Measurements from ENCODE around the gene GABARAPL1.
"Not testable (repeated sequence)": the region's sequence is repeated elsewhere in the genome, so short reads cannot be mapped to it uniquely, and the experiment has no call there.

The GABARAPL1 gene

DNA sequence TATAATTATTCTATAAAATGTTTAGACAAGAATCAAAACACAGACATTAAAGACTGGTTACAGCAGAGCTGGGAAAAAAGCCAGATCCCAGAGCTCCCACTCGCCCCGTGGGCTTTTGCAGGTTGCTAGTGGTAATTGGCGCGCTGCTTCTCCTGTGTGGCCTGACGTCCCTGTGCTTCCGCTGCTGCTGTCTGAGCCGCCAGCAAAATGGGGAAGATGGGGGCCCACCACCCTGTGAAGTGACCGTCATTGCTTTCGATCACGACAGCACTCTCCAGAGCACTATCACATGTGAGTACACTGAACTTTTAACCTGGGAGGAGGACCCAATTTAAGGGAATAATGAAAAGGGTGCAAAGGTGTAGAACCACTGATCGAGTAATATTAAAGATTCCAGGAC is 26.4 kb upstream of the GABARAPL1 start:
- TF ChIP-seq ZNF274 (IDR thresholded peaks at IDR 0.05; ENCODE audit: low read depth, low read length): no peak
- no peak overlapping the region for H3K4me3 ChIP-seq (ENCODE audit: low read length)

DNA sequence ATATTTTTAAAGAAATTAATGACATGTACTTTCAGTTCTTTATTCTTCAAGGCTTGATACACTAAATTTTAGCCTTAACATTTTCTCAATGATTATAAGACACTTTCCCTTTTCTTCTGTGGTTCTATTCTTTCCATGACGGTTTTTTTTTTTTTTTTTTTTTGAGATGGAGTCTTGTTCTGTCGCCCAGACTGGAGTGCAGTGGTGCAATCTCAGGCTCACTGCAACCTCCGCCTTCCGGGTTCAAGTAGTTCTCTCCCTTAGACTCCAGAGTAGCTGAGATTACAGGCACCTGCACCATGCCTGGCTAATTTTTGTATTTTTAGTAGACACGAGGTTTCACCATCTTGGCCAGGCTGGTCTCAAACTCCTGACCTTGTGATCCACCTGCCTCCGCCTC is 25.7 kb upstream of the GABARAPL1 start:
- H3K4me3 ChIP-seq (ENCODE audit: low read length): not testable (repeated sequence)

DNA sequence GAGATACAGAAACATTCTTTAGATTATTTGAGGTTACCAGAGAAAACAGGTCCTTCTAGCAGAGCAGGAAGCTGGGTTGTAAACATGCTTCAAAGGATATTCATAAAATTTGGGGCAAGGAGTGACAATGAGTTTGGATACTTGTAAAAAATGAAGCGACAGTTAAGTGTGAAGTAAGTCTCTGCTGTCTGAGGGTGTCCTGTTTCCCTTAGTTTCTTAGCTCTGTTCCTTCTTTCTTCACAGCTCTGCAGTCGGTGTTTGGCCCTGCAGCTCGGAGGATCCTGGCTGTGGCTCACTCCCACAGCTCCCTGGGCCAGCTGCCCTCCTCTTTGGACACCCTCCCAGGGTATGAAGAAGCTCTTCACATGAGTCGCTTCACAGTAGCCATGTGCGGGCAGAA is 23.0 kb upstream of the GABARAPL1 start:
- TF ChIP-seq ZNF274 (IDR thresholded peaks at IDR 0.05; ENCODE audit: low read depth, low read length): no peak
- H3K4me3 ChIP-seq (ENCODE audit: low read length): no peak overlapping the region

DNA sequence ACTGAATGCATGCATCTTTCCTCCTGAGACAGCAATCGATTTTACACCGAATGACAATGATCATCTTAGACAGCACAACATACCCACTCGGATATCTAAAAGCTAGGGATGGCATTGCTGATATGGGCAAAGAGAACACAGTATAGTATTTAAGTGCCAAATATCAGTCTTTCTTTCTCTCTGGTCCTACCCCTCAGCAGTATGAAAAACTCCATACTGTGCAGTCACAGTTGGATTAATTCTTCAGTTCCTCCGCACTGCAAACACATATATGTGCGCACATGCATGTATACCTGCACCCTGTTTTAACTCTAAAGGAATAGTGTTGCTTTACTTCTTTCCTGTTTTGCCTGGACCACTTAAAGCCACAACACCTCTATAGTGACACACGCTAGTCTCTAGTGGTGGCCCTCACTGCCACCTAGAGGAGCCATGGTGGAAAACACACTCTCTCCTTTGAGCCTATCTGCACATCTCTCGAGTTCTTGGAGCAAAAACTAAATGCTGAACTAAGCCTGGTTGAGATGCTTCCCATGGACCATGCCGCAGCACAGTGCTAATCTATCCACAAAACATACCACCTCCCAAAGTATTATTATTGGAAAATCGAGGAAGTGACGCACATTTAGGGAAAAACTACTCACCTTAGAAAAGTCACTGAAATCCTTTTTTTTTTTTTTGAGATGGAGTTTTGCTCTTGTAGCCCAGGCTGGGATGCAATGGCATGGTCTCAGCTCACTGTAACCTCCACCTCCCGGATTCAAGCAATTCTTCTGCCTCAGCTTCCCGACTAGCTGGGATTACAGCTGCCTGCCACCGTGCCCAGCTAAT is 21.9 kb upstream of the GABARAPL1 start:
- no peak for TF ChIP-seq ZNF274 (IDR thresholded peaks at IDR 0.05; ENCODE audit: low read depth, low read length)
- no peak overlapping the region for H3K4me3 ChIP-seq (ENCODE audit: low read length)

DNA sequence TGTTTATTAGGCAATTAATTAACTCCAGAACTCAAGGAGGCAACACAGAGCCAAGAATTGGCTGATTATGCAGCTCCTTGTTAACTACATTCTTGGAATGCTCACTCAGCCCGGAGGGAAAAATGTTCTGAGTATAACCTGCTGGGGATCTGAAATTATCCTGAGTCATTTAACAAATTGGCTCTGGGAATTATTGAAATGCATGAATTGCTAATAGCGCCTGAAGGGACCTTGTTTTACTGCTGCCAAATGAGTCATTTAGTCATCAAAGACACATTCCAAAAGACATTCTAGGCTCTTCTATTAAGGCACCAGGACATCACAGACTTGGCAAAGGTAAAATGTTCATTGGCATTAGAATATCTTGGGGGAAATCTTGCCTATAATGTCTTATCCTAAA is 20.8 kb upstream of the GABARAPL1 start:
- TF ChIP-seq ZNF274 (IDR thresholded peaks at IDR 0.05; ENCODE audit: low read depth, low read length): no peak
- H3K4me3 ChIP-seq (ENCODE audit: low read length): no peak overlapping the region

DNA sequence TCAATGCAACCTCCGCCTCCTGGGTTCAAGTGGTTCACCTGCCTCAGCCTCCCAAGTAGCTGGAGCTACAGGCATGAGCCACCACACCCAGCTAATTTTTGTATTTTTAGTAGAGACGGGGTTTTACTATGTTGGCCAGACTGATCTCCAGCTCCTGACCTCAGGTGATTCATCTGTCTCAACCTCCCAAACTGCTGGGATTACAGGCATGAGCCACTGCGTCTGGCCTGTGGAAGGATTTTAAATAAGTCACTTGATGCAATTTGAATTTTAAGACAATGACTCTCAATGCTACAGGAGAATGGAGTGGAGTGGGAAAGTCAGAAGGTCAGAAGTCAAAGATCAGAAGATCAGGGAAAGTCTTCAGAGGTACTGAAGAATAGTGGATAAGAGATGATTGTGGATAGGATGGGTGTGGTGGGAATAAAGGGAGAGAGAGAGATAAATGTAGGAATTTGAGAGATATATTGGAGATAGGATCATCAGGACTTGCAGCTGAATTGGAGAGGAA is 18.5 kb upstream of the GABARAPL1 start:
- no peak overlapping the region for H3K4me3 ChIP-seq (ENCODE audit: low read length)
- no peak for TF ChIP-seq ZNF274 (IDR thresholded peaks at IDR 0.05; ENCODE audit: low read depth, low read length)

DNA sequence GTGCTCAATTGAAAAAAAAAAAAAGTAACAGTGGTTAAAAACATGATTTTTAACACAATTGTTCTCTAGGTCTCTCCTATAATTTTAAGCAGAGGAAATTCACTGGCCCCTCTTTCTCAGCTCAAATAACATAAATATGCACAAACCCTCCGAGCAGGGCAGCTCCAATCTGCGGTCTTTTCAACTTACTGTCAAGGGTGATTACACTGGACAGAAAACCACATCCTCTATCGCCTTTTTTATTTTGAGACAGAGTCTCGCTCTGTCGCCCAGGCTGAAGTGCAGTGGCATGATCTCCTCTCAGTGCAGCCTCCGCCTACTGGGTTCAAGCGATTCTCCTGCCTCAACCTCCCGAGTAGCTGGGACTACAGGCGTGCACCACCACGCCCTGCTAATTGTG is 16.5 kb upstream of the GABARAPL1 start:
- H3K4me3 ChIP-seq (ENCODE audit: low read length): no peak overlapping the region
- TF ChIP-seq ZNF274 (IDR thresholded peaks at IDR 0.05; ENCODE audit: low read depth, low read length): no peak

DNA sequence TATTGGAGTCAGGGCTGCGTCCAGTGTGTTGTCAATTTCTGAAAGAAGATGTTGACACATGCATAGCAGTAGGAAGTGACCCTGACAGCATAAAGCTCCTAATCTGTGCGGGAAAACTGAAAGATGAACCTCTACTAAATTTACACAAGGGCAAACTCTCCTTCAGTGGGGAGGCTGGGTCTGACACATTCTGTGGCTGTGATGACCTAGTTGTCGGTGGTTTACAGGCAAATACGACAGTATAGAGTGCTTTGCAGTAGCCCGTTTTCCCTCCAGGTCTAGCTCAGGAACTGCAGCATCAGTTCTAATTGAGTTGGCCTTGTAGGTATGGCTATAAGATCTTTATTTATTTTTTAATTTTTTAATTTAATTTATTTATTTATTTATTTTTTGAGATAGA is 14.8 kb upstream of the GABARAPL1 start:
- H3K4me3 ChIP-seq (ENCODE audit: low read length): no peak overlapping the region
- no peak for TF ChIP-seq ZNF274 (IDR thresholded peaks at IDR 0.05; ENCODE audit: low read depth, low read length)

DNA sequence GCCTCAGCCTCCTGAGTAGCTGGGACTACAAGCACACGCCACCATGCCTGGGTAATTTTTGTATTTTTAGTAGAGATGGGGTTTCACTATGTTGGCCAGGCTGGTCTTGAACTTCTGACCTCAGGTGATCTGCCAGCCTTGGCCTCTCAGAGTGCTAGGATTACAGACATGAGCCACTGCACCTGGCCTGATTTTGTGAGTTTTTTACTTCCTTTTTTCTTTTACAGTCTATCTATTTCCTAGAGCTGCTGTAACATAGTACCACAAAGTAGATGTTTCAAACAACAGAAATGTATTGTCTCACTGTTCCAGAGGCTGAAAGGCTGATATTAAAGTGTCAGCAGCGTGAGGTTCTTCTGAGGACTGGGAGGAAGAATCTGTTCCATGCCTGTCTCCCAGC is 8.2 kb upstream of the GABARAPL1 start:
- not testable (repeated sequence) for H3K4me3 ChIP-seq (ENCODE audit: low read length)

DNA sequence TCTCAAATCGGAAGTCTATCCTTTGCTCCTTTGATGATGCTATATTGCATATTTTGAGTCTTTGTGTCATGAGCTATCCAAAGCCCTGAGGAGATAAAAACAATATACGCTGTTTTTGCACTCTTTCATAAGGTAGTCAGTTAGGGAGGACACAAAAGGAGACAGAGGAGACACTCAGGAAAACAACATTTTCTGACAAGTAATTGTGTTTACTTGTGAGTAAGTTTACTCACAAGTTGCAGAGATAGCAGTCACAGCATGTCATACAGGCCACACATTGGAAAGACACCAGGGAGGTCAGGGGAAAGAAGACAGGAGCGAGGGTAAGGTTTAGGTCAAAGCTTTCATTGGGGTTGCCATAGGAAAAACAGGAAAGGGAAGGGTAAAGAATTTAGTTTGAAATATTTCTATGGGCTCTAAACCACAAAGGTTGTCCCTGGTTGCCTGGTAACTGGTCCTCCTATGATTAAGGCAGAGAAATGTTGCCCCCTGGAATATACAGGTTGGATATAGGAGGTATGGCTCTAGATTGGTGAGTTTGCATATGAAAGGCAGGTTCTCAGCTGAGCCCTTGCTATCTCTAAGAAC is 7.4 kb upstream of the GABARAPL1 start:
- H3K4me3 ChIP-seq (ENCODE audit: low read length): no peak overlapping the region
- TF ChIP-seq ZNF274 (IDR thresholded peaks at IDR 0.05; ENCODE audit: low read depth, low read length): no peak

DNA sequence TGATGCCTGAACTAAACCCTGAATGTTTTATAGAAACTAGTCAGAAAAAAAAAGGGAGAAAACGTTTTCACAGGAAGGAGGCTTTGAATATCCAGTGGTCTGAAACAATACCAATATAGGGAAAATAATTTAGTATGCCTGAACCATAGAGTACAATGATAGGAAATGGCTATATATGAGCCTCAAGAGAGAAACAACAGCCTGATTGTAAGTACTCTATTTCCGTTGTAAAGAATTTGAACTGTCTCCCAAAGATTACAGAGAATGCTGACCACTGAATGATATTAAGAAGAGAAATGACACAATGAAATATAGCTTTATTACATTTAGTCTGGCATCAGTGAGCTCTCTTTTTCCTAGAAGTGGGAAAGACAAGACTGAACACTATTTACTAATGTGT is 5.5 kb upstream of the GABARAPL1 start:
- no peak overlapping the region for H3K4me3 ChIP-seq (ENCODE audit: low read length)
- TF ChIP-seq ZNF274 (IDR thresholded peaks at IDR 0.05; ENCODE audit: low read depth, low read length): no peak

DNA sequence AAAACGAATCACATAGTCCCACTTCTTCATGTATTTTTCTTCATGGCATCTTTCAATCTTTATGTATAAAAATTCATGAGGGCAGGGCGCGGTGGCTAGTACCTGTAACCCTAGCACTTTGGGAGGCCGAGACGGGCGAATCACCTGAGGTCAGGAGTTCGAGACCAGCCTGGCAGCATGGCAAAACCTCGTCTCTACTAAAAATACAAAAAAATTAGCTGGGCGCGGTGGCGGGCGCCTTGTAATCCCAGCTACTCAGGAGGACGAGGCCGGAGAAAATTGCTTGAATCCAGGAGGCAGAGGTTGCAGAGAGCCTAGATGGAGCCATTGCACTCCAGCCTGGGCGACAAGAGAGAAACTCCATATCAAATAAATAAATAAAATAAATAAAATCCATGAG is 2.5 kb upstream of the GABARAPL1 start:
- no peak for TF ChIP-seq ZNF274 (IDR thresholded peaks at IDR 0.05; ENCODE audit: low read depth, low read length)
- no peak overlapping the region for H3K4me3 ChIP-seq (ENCODE audit: low read length)

DNA sequence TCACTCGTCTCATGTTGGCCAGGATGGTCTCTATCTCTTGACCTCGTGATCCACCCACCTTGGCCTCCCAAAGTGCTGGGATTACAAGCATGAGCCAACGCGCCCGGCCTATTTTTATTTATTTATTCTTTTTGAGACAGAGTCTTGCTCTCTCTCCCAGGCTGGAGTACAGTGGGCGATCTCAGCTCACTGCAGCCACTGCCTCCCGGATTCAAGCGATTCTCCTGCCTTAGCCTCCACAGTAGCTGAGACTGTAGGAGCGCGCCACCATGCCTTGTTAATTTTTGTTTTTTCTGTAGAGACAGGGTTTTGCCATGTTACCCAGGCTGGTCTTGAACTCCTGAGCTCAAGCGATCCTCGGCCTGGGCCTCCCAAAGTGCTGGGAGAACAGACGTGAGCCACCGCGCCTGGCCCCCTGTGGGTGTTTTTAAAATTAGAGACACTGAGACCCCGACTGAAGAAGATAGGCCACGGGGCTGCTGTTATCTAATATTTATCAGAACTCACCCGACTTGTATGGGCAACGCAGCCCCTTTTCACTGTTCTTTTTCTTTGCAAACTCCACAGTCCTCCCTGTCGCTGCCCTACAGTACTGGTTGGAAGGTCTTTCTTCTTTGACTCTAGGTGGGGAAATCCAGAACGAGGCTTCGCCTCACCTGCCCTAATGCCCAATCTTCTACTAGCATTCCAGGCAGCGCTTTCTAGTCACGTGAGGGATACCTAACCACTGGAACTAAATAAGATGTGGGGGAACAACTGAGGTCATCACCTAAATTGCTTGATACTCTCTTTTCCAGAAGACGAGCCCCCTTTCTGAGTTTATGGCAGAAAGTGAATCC is 1.4 kb upstream of the GABARAPL1 start:
- TF ChIP-seq ZNF274 (IDR thresholded peaks at IDR 0.05; ENCODE audit: low read depth, low read length): no peak
- no peak overlapping the region for H3K4me3 ChIP-seq (ENCODE audit: low read length)

DNA sequence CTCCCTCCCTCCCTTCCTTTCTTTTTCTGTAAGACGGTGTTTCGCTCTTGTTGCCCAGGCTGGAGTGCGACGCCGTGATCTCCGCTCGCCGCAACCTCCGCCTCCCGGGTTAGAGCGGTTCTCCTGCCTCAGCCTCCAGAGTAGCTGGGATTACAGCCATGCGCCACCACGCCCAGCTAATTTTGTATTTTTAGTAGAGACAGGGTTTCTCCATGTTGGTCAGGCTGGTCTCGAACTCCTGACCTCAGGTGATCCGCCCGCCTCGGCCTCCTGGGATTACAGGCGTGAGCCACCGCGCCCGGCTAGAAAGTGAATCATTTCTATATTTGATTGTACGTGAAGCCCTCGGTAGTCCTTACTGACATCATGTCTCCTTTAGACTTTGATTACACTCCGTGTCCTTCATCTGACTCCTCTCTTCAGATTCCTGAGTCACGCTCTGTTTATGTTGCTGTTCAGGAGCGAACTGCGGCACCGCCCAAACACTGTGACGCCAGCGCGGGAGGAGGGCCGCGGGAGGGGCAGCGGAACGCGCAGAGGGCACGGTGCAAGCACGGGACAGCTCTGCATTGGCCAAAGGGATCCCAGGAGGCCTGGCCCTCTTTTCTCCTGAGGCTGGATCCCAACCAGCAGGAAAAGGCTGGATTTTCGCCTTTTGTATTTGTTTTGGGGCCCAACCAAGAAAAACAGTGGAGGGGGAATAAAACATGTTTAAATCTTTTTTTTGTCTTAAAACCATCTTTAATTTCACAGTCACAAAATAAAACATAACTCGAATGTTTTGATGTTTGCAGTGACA is 538 bp upstream of the GABARAPL1 start:
- H3K4me3 ChIP-seq (ENCODE audit: low read length): peak overlapping the region; percentile 82; the same call in 1 of the 2 replicates
- no peak for TF ChIP-seq ZNF274 (IDR thresholded peaks at IDR 0.05; ENCODE audit: low read depth, low read length)

Measured in GM08714 (cell line).